HG02970 (cell line): ENCODE results near the gene TMEM184B.
A peak's percentile ranks its signal among the peaks of the same experiment; 100 is the strongest.

Source experiments
- ATAC-seq: cut with Tn5 transposase; IDR thresholded peaks from one replicate; pipeline ENCODE4 v1.9.1; 2021; ENCODE audit warnings: mild to moderate bottlenecking, moderate library complexity, moderate number of reproducible peaks; ENCODE audit not compliant: unreplicated experiment, low FRiP score

Gene TMEM184B

GRCh38 chr22:38308791-38309498, 36.1 kb upstream of the TMEM184B start:
- ATAC-seq = no peak

- peak; percentile 65 for ATAC-seq
Measured at GRCh38 chr22:38305471-38306448, 33.0 kb upstream of the TMEM184B start.

- ATAC-seq = no peak
Measured at GRCh38 chr22:38304526-38304925, 31.7 kb upstream of the TMEM184B start.

- ATAC-seq = no peak
Measured at GRCh38 chr22:38303974-38304373, 31.2 kb upstream of the TMEM184B start.

- ATAC-seq = no peak
Measured at GRCh38 chr22:38302906-38303305, 30.1 kb upstream of the TMEM184B start.

- ATAC-seq = no peak
Measured at GRCh38 chr22:38300946-38301345, 28.1 kb upstream of the TMEM184B start.

- ATAC-seq = no peak
Measured at GRCh38 chr22:38300197-38300945, 27.6 kb upstream of the TMEM184B start.

- ATAC-seq = no peak
Measured at GRCh38 chr22:38299770-38300102, 26.9 kb upstream of the TMEM184B start.

- no peak for ATAC-seq
Measured at GRCh38 chr22:38298312-38299005, 25.6 kb upstream of the TMEM184B start.

GRCh38 chr22:38296372-38296771, 23.6 kb upstream of the TMEM184B start:
- ATAC-seq = no peak

GRCh38 chr22:38295863-38296262, 23.1 kb upstream of the TMEM184B start:
- no peak for ATAC-seq

GRCh38 chr22:38295339-38295738, 22.5 kb upstream of the TMEM184B start:
- ATAC-seq = no peak

- ATAC-seq = no peak
Measured at GRCh38 chr22:38294193-38294592, 21.4 kb upstream of the TMEM184B start.

- no peak for ATAC-seq
Measured at GRCh38 chr22:38292694-38293093, 19.9 kb upstream of the TMEM184B start.

- no peak for ATAC-seq
Measured at GRCh38 chr22:38291201-38291777, 18.5 kb upstream of the TMEM184B start.

- ATAC-seq = no peak
Measured at GRCh38 chr22:38290347-38290746, 17.5 kb upstream of the TMEM184B start.

GRCh38 chr22:38289583-38290082, 16.8 kb upstream of the TMEM184B start:
- ATAC-seq = no peak

GRCh38 chr22:38286915-38287669, 14.3 kb upstream of the TMEM184B start:
- ATAC-seq = no peak

GRCh38 chr22:38285018-38285417, 12.2 kb upstream of the TMEM184B start:
- ATAC-seq = no peak
